HepG2 (cell line): ENCODE results near the gene SEPTIN10. TPM values are rescaled to one million over a fixed set of nuclear protein-coding genes. Genes with fewer than 3 reads are reported as not detected.
A peak's percentile ranks its signal among the peaks of the same experiment; 100 is the strongest.

Source experiments
- ATAC-seq: fragments of 200-7000 bp; cut with Tn5 transposase; 3 replicates; pipeline ENCODE4 v1.9.1; 2020; ENCODE audit warnings: mild to moderate bottlenecking, moderate library complexity
- BruUV-seq: library from RNA; stranded (reverse); fragments of 400-500 nt; replicated peaks from 2 replicates; lab custom pipeline; 2021; lab: Mats Ljungman, UMichigan
- CTCF ChIA-PET: fragments of 300-600 bp; formaldehyde crosslinking; extraction: SDS; loops from one replicate; lab custom pipeline; 2021; ENCODE audit warnings: low total read pairs, inconsistent platforms, low intra/inter-chr PET ratio; lab: Yijun Ruan, JAX
- POLR2A ChIA-PET: fragments of 350-600 bp; sonication (Branson Sonifier 250); formaldehyde crosslinking; loops from one replicate; lab custom pipeline; 2020; ENCODE audit warnings: antibody characterized with exemption, inconsistent platforms; lab: Yijun Ruan, JAX
- DNase-seq: peaks from one replicate; pipeline ENCODE4 v3.0.0-alpha.2; 2015; ENCODE audit warnings: low spot score
- FAIRE-seq: peaks from 3 replicates; lab custom pipeline; 2011; peaks lifted over from hg19 to GRCh38; lab: Jason Lieb, UNC
- H2AFZ ChIP-seq: one replicate; pipeline ENCODE4 v1.6.1; 2011; ENCODE audit warnings: low read length, inconsistent platforms
- H3K27ac ChIP-seq: fragments of 300-600 bp; 3 replicates; pipeline ENCODE4 v1.8.0; 2011; ENCODE audit warnings: mixed run types, mild to moderate bottlenecking, mixed read lengths, low read length, inconsistent platforms; ENCODE audit not compliant: insufficient read depth; ENCODE audit errors: extremely low read length
- H3K27me3 ChIP-seq, 2 experiments: fragments of 200-600 bp in 1 of 2; 2 replicates in 1 of 2; 3 replicates in 1 of 2; pipeline versions ENCODE4 v1.6.0 to v1.8.0; 2011; ENCODE audit warnings: low read length in 2 of 2, mild to moderate bottlenecking in 2 of 2, moderate library complexity in 2 of 2, inconsistent platforms in 1 of 2; ENCODE audit not compliant: insufficient read depth in 2 of 2, control insufficient read depth in 1 of 2
- H3K36me3 ChIP-seq, 2 experiments: fragments of 200-600 bp in 1 of 2; replicated peaks in 1 of 2; 2 replicates in 1 of 2; 3 replicates in 1 of 2; pipeline versions ENCODE4 v1.5.1 to v1.8.0; 2011; ENCODE audit warnings: low read length in 2 of 2, inconsistent platforms in 1 of 2; ENCODE audit not compliant: insufficient read depth in 2 of 2, control insufficient read depth in 1 of 2
- H3K4me1 ChIP-seq: 2 replicates; pipeline ENCODE4 v1.5.1; 2012; ENCODE audit warnings: low read length, inconsistent platforms; ENCODE audit not compliant: insufficient read depth
- H3K4me2 ChIP-seq: 2 replicates; pipeline ENCODE4 v1.6.0; 2011; ENCODE audit warnings: low read depth, low read length, inconsistent platforms
- H3K4me3 ChIP-seq, 3 experiments: fragments of 200-600 bp in 1 of 3; sonication (generic), shearing (Covaris generic) in 1 of 3; replicated peaks in 1 of 3; 2 replicates each; pipeline ENCODE4 v1.5.1; 2011 to 2016; ENCODE audit warnings: low read length in 3 of 3, inconsistent platforms in 2 of 3, low read depth in 2 of 3, mild to moderate bottlenecking in 2 of 3, control low read depth in 1 of 3, mixed read lengths in 1 of 3; ENCODE audit not compliant: insufficient read depth in 1 of 3
- H3K79me2 ChIP-seq: one replicate; pipeline ENCODE4 v1.6.1; 2011; ENCODE audit warnings: low read length, inconsistent platforms; ENCODE audit not compliant: insufficient read depth
- H3K9ac ChIP-seq: 2 replicates; pipeline ENCODE4 v1.6.0; 2011; ENCODE audit warnings: mild to moderate bottlenecking, low read depth, low read length, inconsistent platforms; ENCODE audit not compliant: insufficient read depth
- H3K9me3 ChIP-seq: 2 replicates; pipeline ENCODE4 v1.5.1; 2012; ENCODE audit warnings: mild to moderate bottlenecking, low read length
- H4K20me1 ChIP-seq: 2 replicates; pipeline ENCODE4 v1.6.0; 2011; ENCODE audit warnings: inconsistent platforms, mild to moderate bottlenecking, low read length, moderate library complexity; ENCODE audit not compliant: insufficient read depth
- HNRNPH1 ChIP-seq: fragments of 200-400 bp; formaldehyde crosslinking; optimal IDR thresholded peaks from 2 replicates; pipeline ENCODE3; 2017; ENCODE audit warnings: mild to moderate bottlenecking, low read depth, low read length
- HOXD1 ChIP-seq: sonication (generic); formaldehyde crosslinking; IDR thresholded peaks from 2 replicates; pipeline ENCODE4 v1.5.0; 2020; ENCODE audit warnings: missing genetic modification reagents
- NFATC3 ChIP-seq: sonication (generic); formaldehyde crosslinking; IDR thresholded peaks from 2 replicates; pipeline ENCODE4 v1.5.1; 2020; ENCODE audit warnings: mild to moderate bottlenecking, missing genetic modification reagents
- SIN3A ChIP-seq: IDR thresholded peaks from 2 replicates; pipeline ENCODE4 v1.6.1; 2011; ENCODE audit warnings: low read depth, mild to moderate bottlenecking, control low read depth, low read length, borderline replicate concordance
- SOX6 ChIP-seq, 2 experiments: fragments of 450-650 bp in 1 of 2; sonication (generic) in 1 of 2; formaldehyde crosslinking in 1 of 2; IDR thresholded peaks; 2 replicates each; pipeline versions ENCODE4 v1.4.0 to v1.6.1; 2017 to 2020; ENCODE audit warnings: antibody characterized with exemption in 1 of 2, mild to moderate bottlenecking in 1 of 2, missing genetic modification reagents in 1 of 2
- WGBS: methylation state at CpG from one replicate; pipeline ENCODE4 v1.1.6; 2017; ENCODE audit warnings: low lambda C conversion rate; 5-methylcytosine and 5-hydroxymethylcytosine counted together
- in situ Hi-C: cut with HindIII; loops from 2 replicates; pipeline ENCODE4 v1.10.0; 2017; ENCODE audit warnings: low pct_unique_long_range_greater_than_20kb; ENCODE audit not compliant: extremely low pct_ligation_motif_present
- intact Hi-C: fragments of 100-400 bp; cut with micrococcal nuclease; formaldehyde crosslinking; loops from one replicate; pipeline ENCODE4 v1.10.0; 2022; ENCODE audit not compliant: unreplicated experiment
- polyA plus RNA-seq, 8 experiments: library from polyadenylated mRNA; depleted of rRNA in 3 of 8; stranded (reverse) in 7 of 8; unstranded in 1 of 8; fragments of >200 nt; fragmentation: Illumina TruSeq in 4 of 8; extraction: Trizol in 4 of 8; gene quantifications; 2 replicates each; pipeline versions ENCODE4 v1.2.1 to v1.2.3, GENCODE V29; 2011 to 2016; ENCODE audit warnings: low read depth in 4 of 8, missing spikeins in 1 of 8, mixed read lengths in 1 of 8; ENCODE audit not compliant: insufficient read depth in 1 of 8
- total RNA-seq, 5 experiments: library from RNA; depleted of rRNA; stranded (reverse); fragments of >200 nt; fragmentation: Illumina TruSeq; extraction: Trizol; gene quantifications; 2 replicates each; pipeline ENCODE4 v1.2.3, GENCODE V29; 2016; ENCODE audit warnings: low read depth in 1 of 5
- TF ChIP-seq, protein P1 (sequence below): sonication (generic); formaldehyde crosslinking; IDR thresholded peaks from 2 replicates; pipeline ENCODE4 v1.8.0; 2022; ENCODE audit warnings: mild to moderate bottlenecking, missing genetic modification reagents; ENCODE audit not compliant: insufficient replicate concordance

Gene SEPTIN10
- total and polyA plus RNA-seq, 2 of the 13 experiments (the other 11 are each of a cell fraction or from before 2014, with no cell fraction given) = 45.8 to 67.5 TPM

DNA sequence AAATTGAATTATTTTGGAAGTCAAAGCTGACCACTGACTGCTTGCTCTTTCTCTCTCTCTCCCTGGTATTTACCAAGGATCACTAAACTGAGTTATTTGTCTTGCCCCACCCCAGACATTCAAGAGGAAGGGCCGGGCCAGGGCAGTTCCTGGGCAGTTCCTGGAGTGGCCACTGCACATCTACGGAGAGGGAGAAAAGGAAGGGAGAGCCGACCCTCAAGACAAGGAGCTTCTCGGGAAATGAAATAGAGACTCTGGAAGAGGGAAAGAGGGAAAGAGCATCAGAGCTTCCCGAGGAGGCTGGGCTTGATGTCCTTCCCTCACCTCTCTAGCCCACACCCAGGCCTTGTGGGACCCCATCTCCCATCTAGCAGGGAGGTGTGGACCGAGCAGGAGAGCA lies 83.1 kb downstream of the SEPTIN10 start:
- ChIA-PET POLR2A (no interaction called here), CTCF (no interaction called here)
- Histone ChIP-seq H2AFZ (no peak overlapping the region), H3K79me2 (no peaks in the 10 kb centered on the region), H3K4me2 (no peak overlapping the region), H3K9ac (no peak overlapping the region), H3K27ac (no peak overlapping the region), H4K20me1 (no peaks in the 10 kb centered on the region), H3K4me3 (no peak overlapping the region), H3K27me3 (peaks cover 9 to 64% of the 10 kb centered on the region in 2 experiments), H3K9me3 (no peaks in the 10 kb centered on the region), H3K4me1 (peaks cover 22% of the 10 kb centered on the region), H3K36me3 (no peaks in the 10 kb centered on the region)
- in situ Hi-C loops (loop anchor here (5.0 kb wide), 1 partner anchor 187 kb away; no protein-coding TSS in a partner anchor), intact Hi-C loops (no loop called here)
- WGBS = 26% methylated on average over 6 of the region's 6 CpGs
- no peak for ATAC-seq
- FAIRE-seq = no peak
- BruUV-seq = no TSS peak
- no peak for TF ChIP-seq SOX6 (IDR thresholded peaks at IDR 0.05)
- TF ChIP-seq SOX6 (CRISPR knock-in tag; IDR thresholded peaks at IDR 0.05) = no peak
- no peak for TF ChIP-seq SIN3A
- no peak for TF ChIP-seq HOXD1 (CRISPR knock-in tag)
- TF ChIP-seq NFATC3 (CRISPR knock-in tag) = no peak
- TF ChIP-seq, protein P1, sequence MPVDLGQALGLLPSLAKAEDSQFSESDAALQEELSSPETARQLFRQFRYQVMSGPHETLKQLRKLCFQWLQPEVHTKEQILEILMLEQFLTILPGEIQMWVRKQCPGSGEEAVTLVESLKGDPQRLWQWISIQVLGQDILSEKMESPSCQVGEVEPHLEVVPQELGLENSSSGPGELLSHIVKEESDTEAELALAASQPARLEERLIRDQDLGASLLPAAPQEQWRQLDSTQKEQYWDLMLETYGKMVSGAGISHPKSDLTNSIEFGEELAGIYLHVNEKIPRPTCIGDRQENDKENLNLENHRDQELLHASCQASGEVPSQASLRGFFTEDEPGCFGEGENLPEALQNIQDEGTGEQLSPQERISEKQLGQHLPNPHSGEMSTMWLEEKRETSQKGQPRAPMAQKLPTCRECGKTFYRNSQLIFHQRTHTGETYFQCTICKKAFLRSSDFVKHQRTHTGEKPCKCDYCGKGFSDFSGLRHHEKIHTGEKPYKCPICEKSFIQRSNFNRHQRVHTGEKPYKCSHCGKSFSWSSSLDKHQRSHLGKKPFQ (CRISPR knock-in tag) = peak; percentile 9
- no peak for TF ChIP-seq HNRNPH1
- TF ChIP-seq, all 625 proteins: peak for 1
- no peak for DNase-seq
